Liver (tissue), 9 donors: ENCODE results near the gene STOML1. TPM values are rescaled to one million over a fixed set of nuclear protein-coding genes. Genes with fewer than 3 reads are reported as not detected.

Source experiments
- DNase-seq: peaks from one replicate; pipeline ENCODE4 v3.0.0-alpha.2; 2017; ENCODE audit warnings: low spot score
- H3K27ac ChIP-seq, 2 donors: one replicate each; pipeline ENCODE4 v1.7.0; 2013; ENCODE audit warnings: inconsistent platforms in 2 of 2, low read length in 2 of 2, control low read depth in 1 of 2, low read depth in 1 of 2, mild to moderate bottlenecking in 1 of 2
- H3K27me3 ChIP-seq, 4 donors: one replicate each; pipeline versions ENCODE4 v1.6.1 to v1.7.0; 2013; ENCODE audit warnings: low read length in 3 of 4, inconsistent platforms in 1 of 4, mild to moderate bottlenecking in 1 of 4, moderate library complexity in 1 of 4; ENCODE audit not compliant: control insufficient read depth in 4 of 4, insufficient read depth in 4 of 4
- H3K36me3 ChIP-seq, 4 donors: one replicate each; pipeline versions ENCODE4 v1.6.1 to v1.7.0; 2013; ENCODE audit warnings: low read length in 3 of 4, mild to moderate bottlenecking in 3 of 4, low read depth in 1 of 4, moderate library complexity in 1 of 4; ENCODE audit not compliant: control insufficient read depth in 4 of 4, insufficient read depth in 3 of 4
- H3K4me1 ChIP-seq, 4 donors: one replicate each; pipeline versions ENCODE4 v1.6.1 to v1.7.0; 2013; ENCODE audit warnings: low read length in 3 of 4, mild to moderate bottlenecking in 3 of 4, moderate library complexity in 1 of 4; ENCODE audit not compliant: control insufficient read depth in 4 of 4, insufficient read depth in 4 of 4
- H3K4me3 ChIP-seq, 3 donors: one replicate each; pipeline versions ENCODE4 v1.6.1 to v1.7.0; 2013; ENCODE audit warnings: low read length in 3 of 3, control low read depth in 1 of 3, low read depth in 1 of 3, mild to moderate bottlenecking in 1 of 3
- H3K9ac ChIP-seq, 2 donors: one replicate each; pipeline ENCODE4 v1.7.0; 2013; ENCODE audit warnings: low read length in 2 of 2, mild to moderate bottlenecking in 2 of 2, moderate library complexity in 2 of 2, control low read depth in 1 of 2, low read depth in 1 of 2
- H3K9me3 ChIP-seq, 4 donors: one replicate each; pipeline versions ENCODE4 v1.6.1 to v1.7.0; 2013; ENCODE audit warnings: low read length in 3 of 4; ENCODE audit not compliant: control insufficient read depth in 4 of 4
- ATF3 ChIP-seq: IDR thresholded peaks from 2 replicates; pipeline ENCODE4 v1.6.1; 2016; ENCODE audit warnings: antibody characterized with exemption
- EGR1 ChIP-seq, 2 donors: IDR thresholded peaks; 2 replicates each; pipeline ENCODE4 v1.6.1; 2016 to 2018; ENCODE audit warnings: antibody characterized with exemption in 2 of 2, low read depth in 2 of 2
- FOXA1 ChIP-seq: IDR thresholded peaks from 2 replicates; pipeline ENCODE4 v1.6.1; 2016; ENCODE audit warnings: antibody characterized with exemption
- FOXA2 ChIP-seq: IDR thresholded peaks from 2 replicates; pipeline ENCODE4 v1.6.1; 2016; ENCODE audit warnings: antibody characterized with exemption
- GABPA ChIP-seq, 2 donors: IDR thresholded peaks in 1 of 2; conservative IDR thresholded peaks in 1 of 2; 2 replicates each; pipeline ENCODE4 v1.6.1; 2016; ENCODE audit warnings: antibody characterized with exemption in 2 of 2, mild to moderate bottlenecking in 1 of 2, moderate library complexity in 1 of 2
- HNF4A ChIP-seq, 2 donors: conservative IDR thresholded peaks; 2 replicates each; pipeline ENCODE4 v1.6.1; 2016; ENCODE audit warnings: antibody characterized with exemption in 2 of 2, mild to moderate bottlenecking in 2 of 2
- HNF4G ChIP-seq: IDR thresholded peaks from 2 replicates; pipeline ENCODE4 v1.6.1; 2016; ENCODE audit warnings: antibody characterized with exemption
- JUND ChIP-seq, 2 donors: IDR thresholded peaks; 2 replicates each; pipeline ENCODE4 v1.6.1; 2016; ENCODE audit warnings: antibody characterized with exemption in 2 of 2
- MAX ChIP-seq: IDR thresholded peaks from 2 replicates; pipeline ENCODE4 v1.6.1; 2016; ENCODE audit warnings: antibody characterized with exemption
- RAD21 ChIP-seq, 2 donors: IDR thresholded peaks; 2 replicates each; pipeline ENCODE4 v1.6.1; 2016; ENCODE audit warnings: antibody characterized with exemption in 2 of 2, mild to moderate bottlenecking in 2 of 2
- RXRA ChIP-seq, 2 donors: IDR thresholded peaks; 2 replicates each; pipeline ENCODE4 v1.6.1; 2017 to 2018; ENCODE audit warnings: antibody characterized with exemption in 2 of 2, mild to moderate bottlenecking in 1 of 2
- SP1 ChIP-seq: IDR thresholded peaks from 2 replicates; pipeline ENCODE4 v1.6.1; 2018; ENCODE audit warnings: antibody characterized with exemption, mild to moderate bottlenecking
- YY1 ChIP-seq: IDR thresholded peaks from 2 replicates; pipeline ENCODE4 v1.6.1; 2016; ENCODE audit warnings: antibody characterized with exemption, mild to moderate bottlenecking
- ZBTB33 ChIP-seq: IDR thresholded peaks from 2 replicates; pipeline ENCODE4 v1.6.1; 2016; ENCODE audit warnings: antibody characterized with exemption
- WGBS: extraction: QIAGEN DNeasy Blood & Tissue Kit; methylation state at CpG from one replicate; pipeline ENCODE4 v1.1.7; 2013; 5-methylcytosine and 5-hydroxymethylcytosine counted together
- polyA plus RNA-seq, 2 donors: library from polyadenylated mRNA; stranded (reverse) in 1 of 2; unstranded in 1 of 2; fragments of 200-250 nt in 1 of 2; fragments of >200 nt in 1 of 2; fragmentation: Nextera tagmentation in 1 of 2; extraction: Ambion mirVana in 1 of 2; gene quantifications; one replicate each; pipeline versions ENCODE4 v1.2.1 to v1.2.3, GENCODE V29; 2013 to 2015
- total RNA-seq, 2 donors: library from RNA; depleted of rRNA; stranded (reverse); fragments of >200 nt; gene quantifications; one replicate each; pipeline ENCODE4 v1.2.3, GENCODE V29; 2014
- donor health status: healthy.
- donor health status: healthy.
- donor health status: healthy.
- donor health status: healthy.
- donor health status: healthy.

STOML1 gene
- total and polyA plus RNA-seq, 4 donors, result 5.4 to 9.4 (median 6.4) TPM

GRCh38 chr15:74032046-74032445 is 40.0 kb upstream of the STOML1 start:
- Histone ChIP-seq H3K9me3 (no peaks in the 10 kb centered on the region), H3K36me3 (peaks cover 0 to 45% (median 19%) of the 10 kb centered on the region in 4 donors), H3K27me3 (no peaks in the 10 kb centered on the region), H3K27ac (no peak overlapping the region), H3K4me3 (no peak overlapping the region), H3K9ac (no peak overlapping the region), H3K4me1 (no peaks in the 10 kb centered on the region)
- TF ChIP-seq FOXA1, result no peak
- TF ChIP-seq RXRA (IDR thresholded peaks at IDR 0.05), result no peak
- TF ChIP-seq SP1, result no peak
- TF ChIP-seq EGR1 (IDR thresholded peaks at IDR 0.05; ENCODE audit: low read depth in 2 of 2), result no peak
- 96% methylated on average over 6 of the region's 6 CpGs for WGBS
- DNase-seq, result no peak

- no peak overlapping the region for H3K4me3 ChIP-seq
- no peaks in the 10 kb centered on the region for H3K9me3 ChIP-seq
- no peak for DNase-seq
- H3K27me3 ChIP-seq, result no peaks in the 10 kb centered on the region
- H3K27ac ChIP-seq, result no peak overlapping the region
- peaks cover 3 to 48% (median 22%) of the 10 kb centered on the region in 4 donors for H3K36me3 ChIP-seq
- no peak for TF ChIP-seq SP1
- WGBS, result 74% methylated on average over 3 of the region's 3 CpGs
- peaks cover 0 to 6% (median 0%) of the 10 kb centered on the region in 4 donors for H3K4me1 ChIP-seq
- H3K9ac ChIP-seq, result no peak overlapping the region
Measured at GRCh38 chr15:74028646-74029045, 36.6 kb upstream of the STOML1 start.

GRCh38 chr15:74027688-74028087 is 35.6 kb upstream of the STOML1 start:
- DNase-seq, result no peak

GRCh38 chr15:74025436-74025835 is 33.3 kb upstream of the STOML1 start:
- DNase-seq, result no peak
- H3K27me3 ChIP-seq, result no peaks in the 10 kb centered on the region
- no peak overlapping the region for H3K9ac ChIP-seq
- no peaks in the 10 kb centered on the region for H3K9me3 ChIP-seq
- no peak overlapping the region for H3K4me3 ChIP-seq
- peaks cover 12 to 44% (median 27%) of the 10 kb centered on the region in 4 donors for H3K36me3 ChIP-seq
- H3K27ac ChIP-seq, result no peak overlapping the region
- WGBS, result 61% methylated on average over 5 of the region's 5 CpGs
- peaks cover 0 to 6% (median 0%) of the 10 kb centered on the region in 4 donors for H3K4me1 ChIP-seq
- TF ChIP-seq HNF4A (conservative IDR thresholded peaks at IDR 0.05) (no peak), RXRA (IDR thresholded peaks at IDR 0.05) (no peak), FOXA2 (no peak), RAD21 (IDR thresholded peaks at IDR 0.05) (no peak), HNF4G (no peak), FOXA1 (no peak), MAX (no peak), YY1 (no peak), JUND (IDR thresholded peaks at IDR 0.05) (no peak), ZBTB33 (no peak)

More at GRCh38 chr15:74027688-74028087, 35.6 kb upstream of the STOML1 start:
- H3K9ac ChIP-seq, result no peak overlapping the region
- TF ChIP-seq SP1, result no peak
- TF ChIP-seq YY1, result no peak
- TF ChIP-seq RAD21 (IDR thresholded peaks at IDR 0.05), result no peak
- no peak for TF ChIP-seq GABPA (IDR thresholded peaks at IDR 0.05 in 1 of 2, conservative IDR thresholded peaks at IDR 0.05 in 1 of 2)
- no peak for TF ChIP-seq ATF3
- no peak for TF ChIP-seq ZBTB33
- TF ChIP-seq JUND (IDR thresholded peaks at IDR 0.05), result no peak
- no peak overlapping the region for H3K27ac ChIP-seq
- peaks cover 0 to 6% (median 0%) of the 10 kb centered on the region in 4 donors for H3K4me1 ChIP-seq
- H3K27me3 ChIP-seq, result no peaks in the 10 kb centered on the region
- no peaks in the 10 kb centered on the region for H3K9me3 ChIP-seq
- peaks cover 11 to 45% (median 24%) of the 10 kb centered on the region in 4 donors for H3K36me3 ChIP-seq
- 82% methylated on average over 3 of the region's 3 CpGs for WGBS
- no peak overlapping the region for H3K4me3 ChIP-seq
